NCI-H146 treated with DMSO at 0.1 percent for 48 hours (cell line): ENCODE measurements around the gene SLC22A12.
"Not testable (repeated sequence)": the region's sequence is repeated elsewhere in the genome, so short reads cannot be mapped to it uniquely, and the experiment has no call there.

Experiments used
- DNase-seq: peaks from one replicate; lab custom pipeline; 2025; ENCODE audit not compliant: unreplicated experiment; lab: John Stamatoyannopoulos, UW

SLC22A12 gene

GRCh38 chr11:64583296-64584262, 7.4 kb upstream of the SLC22A12 start:
- DNase-seq: no peak

- DNase-seq: no peak
These were observed 5.9 kb upstream of the SLC22A12 start for GRCh38 chr11:64585150-64585549.

GRCh38 chr11:64586366-64586765, 4.7 kb upstream of the SLC22A12 start:
- DNase-seq: no peak

GRCh38 chr11:64588701-64589100, 2.3 kb upstream of the SLC22A12 start:
- DNase-seq: no peak

GRCh38 chr11:64591257-64592233, 525 bp downstream of the SLC22A12 start:
- DNase-seq: no peak

GRCh38 chr11:64592234-64592615, 1.2 kb downstream of the SLC22A12 start:
- no peak for DNase-seq

- no peak for DNase-seq
These were observed 1.6 kb downstream of the SLC22A12 start for GRCh38 chr11:64592656-64593055.

GRCh38 chr11:64593156-64594105, 2.4 kb downstream of the SLC22A12 start:
- DNase-seq: no peak

- DNase-seq: no peak
These were observed 3.3 kb downstream of the SLC22A12 start for GRCh38 chr11:64594159-64594939.

- not testable (repeated sequence) for DNase-seq
These were observed 4.9 kb downstream of the SLC22A12 start for GRCh38 chr11:64595922-64596321.

- DNase-seq: no peak
These were observed 6.7 kb downstream of the SLC22A12 start for GRCh38 chr11:64597671-64598101.

GRCh38 chr11:64598106-64598796, 7.2 kb downstream of the SLC22A12 start:
- no peak for DNase-seq

GRCh38 chr11:64598797-64599697, 8.0 kb downstream of the SLC22A12 start:
- DNase-seq: no peak

GRCh38 chr11:64599698-64600211, 8.7 kb downstream of the SLC22A12 start:
- no peak for DNase-seq

GRCh38 chr11:64600281-64600992, 9.4 kb downstream of the SLC22A12 start:
- no peak for DNase-seq

- DNase-seq: no peak
These were observed 10.8 kb downstream of the SLC22A12 start for GRCh38 chr11:64601605-64602465.
